Stimulated activated CD8-positive, alpha-beta memory T cell treated with anti-CD3 and anti-CD28 coated beads, Interleukin-7, amount 100 ng/mL, for 1 hour (primary cell): ENCODE results near the gene ARMS2.

Experiments
- DNase-seq, 2 donors: peaks; one replicate each; pipeline ENCODE4 v3.0.0-alpha.2; 2020; ENCODE audit warnings: low read depth in 2 of 2

ARMS2 gene

DNA sequence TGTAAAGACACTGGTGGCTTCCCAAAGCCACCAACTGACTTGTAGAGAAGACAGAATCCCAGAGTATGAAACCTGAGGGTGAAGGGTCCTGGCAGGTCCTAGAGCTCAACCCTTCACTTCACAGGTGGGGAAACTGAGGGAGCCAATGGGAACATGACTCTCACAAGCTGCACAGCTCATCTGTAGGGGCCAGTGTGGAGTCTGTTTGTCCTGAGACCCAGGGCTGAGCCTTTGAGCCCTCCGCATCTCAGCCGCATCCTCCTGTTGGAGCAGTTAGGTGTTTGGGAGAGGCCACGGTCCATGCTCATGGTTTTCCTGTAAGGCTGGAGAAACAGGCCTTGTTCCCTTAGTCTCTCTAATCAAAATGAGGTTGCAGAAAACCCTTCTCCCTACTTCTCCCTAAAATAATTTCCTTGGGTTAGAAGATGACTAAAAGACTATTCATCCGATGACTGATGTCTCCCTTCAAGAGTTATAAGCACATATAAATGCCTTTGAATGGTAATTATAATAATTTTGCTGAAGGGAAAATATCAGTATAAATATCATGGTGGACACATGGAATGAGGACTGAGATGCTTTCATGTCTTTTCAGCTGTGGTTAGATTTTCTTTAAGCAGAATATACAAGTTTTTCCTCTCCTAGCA is 17.2 kb downstream of the ARMS2 start:
- DNase-seq, result no peak

- no peak for DNase-seq
These were observed 18.7 kb downstream of the ARMS2 start for GRCh38 chr10:122473116-122473515.

DNA sequence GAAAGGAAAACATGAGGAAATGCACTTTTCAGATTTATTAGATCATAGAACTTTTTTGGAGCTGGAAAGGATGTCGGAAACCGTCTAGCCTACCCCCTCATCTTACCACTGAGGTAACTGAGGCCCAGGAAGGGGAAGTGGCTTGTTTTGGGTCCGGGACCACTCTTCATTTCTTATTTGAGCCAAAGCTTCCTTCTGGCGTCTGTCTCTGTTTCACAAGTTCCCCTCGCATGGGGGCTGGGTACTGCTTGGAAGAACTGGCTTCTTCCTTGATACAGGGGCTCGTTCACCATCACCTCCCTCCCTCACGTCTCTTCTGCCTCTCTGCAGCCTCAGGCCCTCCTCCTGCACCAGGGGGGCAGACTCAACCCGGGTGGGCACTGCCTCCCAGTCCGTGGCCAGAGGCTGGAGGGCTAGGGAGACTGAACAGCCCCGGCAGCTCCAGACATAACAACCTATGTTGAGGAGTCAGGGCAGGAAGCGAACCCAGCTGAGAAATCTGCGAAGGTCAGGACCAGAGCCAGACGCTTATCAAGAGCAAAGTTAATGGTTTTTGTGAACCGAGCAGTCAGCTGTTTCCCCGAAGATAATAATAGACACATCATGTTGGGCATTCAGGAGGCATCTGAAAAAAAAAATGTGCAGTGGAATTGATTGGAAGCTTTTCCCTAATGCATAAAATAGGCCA is 19.8 kb downstream of the ARMS2 start:
- no peak for DNase-seq

DNA sequence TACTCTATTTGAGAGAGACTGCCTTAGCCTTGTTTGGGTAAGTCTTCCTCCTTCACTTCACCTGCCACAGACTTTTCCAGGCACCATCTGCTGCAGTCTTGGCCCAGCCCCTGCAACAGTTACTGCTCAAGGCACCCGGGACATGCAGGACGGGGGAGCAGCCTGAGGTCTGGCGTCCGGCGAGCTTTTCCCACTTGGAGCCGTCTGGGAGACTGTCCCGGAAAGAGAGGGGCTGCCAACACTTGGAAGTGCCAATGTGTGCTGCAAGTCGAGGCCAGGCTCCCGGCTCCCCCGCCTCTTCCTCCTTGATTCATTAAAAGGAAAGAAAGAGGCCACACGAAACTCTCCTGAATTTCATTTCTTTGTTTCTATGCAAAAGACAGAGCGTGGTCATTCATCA is 20.6 kb downstream of the ARMS2 start:
- no peak for DNase-seq

- DNase-seq, result no peak
These were observed 21.3 kb downstream of the ARMS2 start for GRCh38 chr10:122475591-122476332.

GRCh38 chr10:122476333-122476695 is 21.9 kb downstream of the ARMS2 start:
- DNase-seq, result no peak

GRCh38 chr10:122477436-122477835 is 23.0 kb downstream of the ARMS2 start:
- no peak for DNase-seq

DNA sequence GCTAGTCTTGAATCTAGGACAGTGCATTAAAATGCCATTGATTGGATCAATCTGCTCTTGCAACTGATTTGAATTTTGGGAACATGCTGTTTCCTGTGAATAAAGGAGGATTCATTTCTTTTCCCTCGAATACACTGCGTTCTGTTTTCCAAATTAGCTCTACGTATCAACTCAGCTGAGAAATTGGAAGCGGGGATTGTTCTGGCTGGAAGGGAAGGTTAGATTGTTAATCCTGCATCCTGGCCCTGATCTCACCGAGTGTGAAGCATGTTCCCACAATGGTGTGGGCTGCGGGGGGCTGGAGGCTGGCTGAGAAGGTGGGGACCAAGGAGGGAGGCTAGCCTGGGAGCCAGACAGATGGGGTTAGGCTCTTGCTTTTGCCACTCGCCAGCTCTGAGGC is 24.5 kb downstream of the ARMS2 start:
- DNase-seq, result no peak

GRCh38 chr10:122480146-122480833 is 25.8 kb downstream of the ARMS2 start:
- DNase-seq, result no peak

- no peak for DNase-seq
These were observed 27.0 kb downstream of the ARMS2 start for GRCh38 chr10:122481296-122482056.

DNA sequence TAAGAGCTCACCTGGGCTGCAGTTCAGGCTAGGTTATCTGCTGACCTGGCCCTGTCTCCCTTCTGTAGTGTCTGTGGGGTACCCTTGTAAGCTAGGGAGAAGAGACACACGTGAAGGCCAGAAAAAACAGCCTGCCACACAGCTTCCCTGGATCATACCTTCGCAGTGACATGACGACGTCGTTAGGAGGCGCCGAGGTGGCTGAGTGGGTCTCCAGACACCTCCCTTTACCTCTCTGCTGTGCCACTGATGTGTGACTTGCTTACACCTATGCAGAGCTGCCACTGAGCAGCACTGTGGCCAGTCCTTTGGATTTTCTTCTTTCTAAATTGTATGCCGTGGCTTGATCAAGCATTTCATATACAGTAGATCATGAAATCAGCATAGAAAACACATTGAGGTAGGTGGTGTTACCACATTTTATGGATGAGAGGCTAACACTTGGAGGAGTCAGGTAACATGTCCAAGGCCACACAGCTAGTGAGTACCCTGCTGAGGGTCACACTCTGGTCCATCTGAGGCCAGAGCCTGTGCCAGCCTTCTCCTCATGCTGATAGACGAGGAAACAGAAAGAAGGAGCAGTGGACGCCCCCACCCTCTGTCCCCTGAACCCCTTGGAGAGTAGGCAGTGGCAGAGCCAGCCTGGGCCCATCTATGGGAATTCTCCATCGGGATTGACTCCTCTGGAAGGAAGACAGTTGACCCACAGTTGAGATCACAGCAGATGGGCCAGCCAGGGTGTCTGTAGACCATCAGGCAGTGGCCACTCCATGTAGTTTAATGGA is 30.0 kb downstream of the ARMS2 start:
- no peak for DNase-seq

- no peak for DNase-seq
These were observed 31.2 kb downstream of the ARMS2 start for GRCh38 chr10:122485670-122486069.

GRCh38 chr10:122486406-122487080 is 32.1 kb downstream of the ARMS2 start:
- DNase-seq, result no peak

DNA sequence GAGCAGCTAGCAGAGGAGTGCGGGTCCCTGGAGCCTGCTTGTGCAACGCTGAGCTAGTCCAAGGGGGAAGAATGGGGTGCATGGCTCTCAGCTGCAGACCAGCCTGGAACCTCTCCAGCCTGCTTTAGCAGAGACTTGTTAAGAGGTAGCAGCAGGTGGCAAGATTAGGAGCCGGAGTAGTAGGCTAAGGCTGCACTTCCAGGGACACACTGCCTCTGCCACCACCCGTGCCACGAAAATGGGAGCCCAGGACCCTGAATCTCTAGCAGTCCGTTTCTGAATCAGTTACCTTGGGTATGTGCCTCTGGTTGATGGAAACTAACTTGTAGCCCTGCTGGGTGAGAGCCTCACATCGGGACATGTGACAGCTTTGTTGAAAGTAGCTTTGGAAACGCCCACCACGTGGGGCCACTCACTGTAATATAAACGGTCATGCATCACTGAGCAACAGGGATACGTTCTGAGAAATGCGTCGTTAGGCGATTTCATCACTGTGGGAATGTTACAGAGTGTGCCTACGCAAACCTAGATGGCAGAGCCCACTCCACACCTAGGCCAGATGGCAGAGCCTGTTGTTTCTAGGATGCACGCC is 32.8 kb downstream of the ARMS2 start:
- DNase-seq, result no peak

DNA sequence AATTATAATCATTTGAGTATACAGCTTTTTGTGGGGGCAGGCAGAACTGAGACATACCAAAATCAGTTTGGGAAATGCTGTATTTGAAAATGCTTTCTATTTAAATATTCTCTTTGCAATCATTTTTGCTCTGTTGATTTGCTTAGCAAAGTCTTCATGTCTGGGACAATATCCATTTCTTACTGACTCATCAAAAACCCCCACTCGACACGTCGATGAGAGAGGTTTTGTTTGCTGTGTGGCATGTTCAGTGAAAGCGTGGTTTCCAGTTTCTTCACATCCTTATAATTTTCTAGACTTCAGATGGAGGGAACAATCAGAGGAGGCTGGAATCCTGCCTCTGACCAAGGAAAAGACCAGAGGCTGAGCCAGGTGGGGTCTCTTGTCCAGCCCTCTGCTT is 35.8 kb downstream of the ARMS2 start:
- DNase-seq, result no peak

DNA sequence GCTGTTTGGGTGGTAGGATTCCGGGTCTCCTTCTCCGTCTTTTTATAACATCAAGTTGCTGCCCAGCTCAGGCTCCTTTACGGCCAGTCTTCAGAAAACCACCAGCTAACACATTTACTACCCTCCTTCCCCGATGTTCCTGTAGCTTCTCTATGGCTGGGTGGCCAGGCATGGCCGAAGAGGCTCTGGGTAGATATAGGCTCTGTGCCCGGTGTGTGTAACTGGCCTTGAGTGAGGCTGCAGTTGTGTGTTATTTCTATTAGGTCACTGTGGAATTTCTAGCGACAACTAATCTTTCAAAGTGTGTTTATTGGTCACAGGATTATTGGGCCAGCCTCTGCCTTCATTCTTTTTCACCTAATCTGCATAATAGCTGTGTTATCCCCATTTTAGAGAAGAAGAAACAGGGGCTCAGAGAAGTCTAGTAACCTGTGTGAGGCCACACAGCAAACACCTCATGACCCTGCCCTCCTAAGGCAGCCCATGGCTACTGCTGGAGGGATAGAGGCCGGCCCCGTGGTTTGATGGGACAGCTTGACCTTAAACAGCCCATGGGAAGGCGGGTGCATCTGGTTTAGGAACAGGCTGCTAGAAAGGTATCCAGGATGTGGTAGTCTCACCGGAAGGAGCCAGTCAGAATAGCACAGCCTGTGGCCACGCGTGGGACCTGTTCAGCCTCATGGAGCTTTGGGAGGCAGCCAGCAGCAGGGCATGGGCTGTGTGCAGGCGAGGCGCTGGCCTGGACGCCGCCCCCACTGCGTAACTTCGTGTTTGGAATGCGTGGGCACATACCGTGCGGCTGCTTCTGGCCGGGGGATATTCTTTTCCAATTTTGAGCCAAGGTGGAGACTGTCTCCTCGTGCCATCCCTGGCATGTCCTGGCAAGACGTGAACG is 36.6 kb downstream of the ARMS2 start:
- no peak for DNase-seq

DNA sequence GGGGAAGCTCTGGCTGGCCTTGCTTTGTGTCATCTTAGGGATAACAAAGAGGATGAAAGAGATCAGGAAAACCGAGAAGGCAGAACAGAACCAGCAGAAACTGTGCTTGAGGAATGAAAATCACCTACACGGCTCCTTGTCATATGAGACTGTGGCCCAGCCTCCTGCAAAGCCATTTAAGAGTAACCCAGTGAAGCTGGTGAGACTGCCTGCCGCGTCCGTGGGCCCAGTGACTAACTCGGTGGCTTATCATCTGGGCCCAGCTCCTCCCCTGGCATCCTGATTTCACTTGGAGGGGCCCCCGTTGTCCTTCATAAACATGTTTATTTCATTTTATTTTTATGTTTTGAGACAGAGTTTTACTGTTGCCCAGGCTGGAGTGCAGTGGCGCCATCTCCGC is 37.6 kb downstream of the ARMS2 start:
- DNase-seq, result no peak

- DNase-seq, result no peak
These were observed 38.6 kb downstream of the ARMS2 start for GRCh38 chr10:122492999-122493481.

DNA sequence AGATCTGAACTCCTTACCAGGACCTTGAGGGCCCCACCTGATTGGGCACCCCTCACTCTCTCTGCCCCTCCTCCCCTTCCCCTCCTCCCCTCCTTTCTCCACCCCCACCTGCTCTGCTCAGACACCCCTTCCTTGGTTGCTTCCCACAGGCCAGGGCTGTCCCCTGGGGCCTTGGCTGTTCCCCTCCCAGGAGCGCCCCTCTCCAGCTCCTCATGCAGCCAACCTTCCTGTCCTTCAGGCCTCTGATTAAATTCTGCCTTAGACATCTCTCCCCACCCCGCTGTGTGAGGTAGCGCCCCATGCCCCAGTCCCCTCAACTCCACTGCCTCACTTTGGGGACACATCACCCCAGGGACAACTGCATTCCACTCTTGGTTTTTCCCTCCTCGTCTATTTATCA is 39.3 kb downstream of the ARMS2 start:
- DNase-seq, result no peak
